SU-DHL-6 (cell line): ENCODE data around the gene PDZD2.

Experiments used
- H2AFZ ChIP-seq: fragments of 200-600 bp; sonication (generic); 2 replicates; pipeline ENCODE4 v1.6.1; 2014; ENCODE audit warnings: low read depth, mild to moderate bottlenecking, moderate library complexity, mixed read lengths, antibody characterized with exemption, low read length; ENCODE audit not compliant: severe bottlenecking
- H3F3A ChIP-seq: fragments of 200-600 bp; shearing (Covaris generic); 2 replicates; pipeline ENCODE4 v1.6.0; 2016; ENCODE audit warnings: antibody characterized with exemption, mild to moderate bottlenecking; ENCODE audit not compliant: insufficient read depth
- H3K27ac ChIP-seq: fragments of 200-600 bp; sonication (generic); 2 replicates; pipeline ENCODE4 v1.5.1; 2016; ENCODE audit warnings: low read depth, mild to moderate bottlenecking, low read length, moderate library complexity, mixed read lengths
- H3K27me3 ChIP-seq: fragments of 200-600 bp; sonication (generic), shearing (Covaris generic); 2 replicates; pipeline ENCODE4 v1.6.0; 2014; ENCODE audit warnings: mild to moderate bottlenecking, low read length
- H3K36me3 ChIP-seq: fragments of 200-600 bp; sonication (generic); 2 replicates; pipeline ENCODE4 v1.6.1; 2014; ENCODE audit warnings: mild to moderate bottlenecking, low read length, mixed read lengths
- H3K4me2 ChIP-seq: fragments of 300-600, 200-600 bp; shearing (Covaris generic), sonication (generic); 2 replicates; pipeline ENCODE4 v1.6.0; 2014; ENCODE audit warnings: low read length, low read depth, mild to moderate bottlenecking; ENCODE audit not compliant: poor library complexity, severe bottlenecking
- H3K4me3 ChIP-seq: fragments of 200-600 bp; sonication (generic); 2 replicates; pipeline ENCODE4 v1.5.1; 2014; ENCODE audit warnings: antibody characterized with exemption, low read length, mild to moderate bottlenecking, mixed read lengths; ENCODE audit not compliant: insufficient read depth, poor library complexity, severe bottlenecking
- H3K79me2 ChIP-seq: fragments of 200-600 bp; sonication (generic); 2 replicates; pipeline ENCODE4 v1.6.1; 2014; ENCODE audit warnings: mild to moderate bottlenecking, low read length, moderate library complexity; ENCODE audit not compliant: insufficient read depth
- H3K9ac ChIP-seq: fragments of 200-600 bp; sonication (generic); 2 replicates; pipeline ENCODE4 v1.7.0; 2014; ENCODE audit warnings: mild to moderate bottlenecking, low read length
- H3K9me2 ChIP-seq: fragments of 200-600 bp; sonication (generic); replicated peaks from 2 replicates; pipeline ENCODE4 v1.6.1; 2014; ENCODE audit warnings: low read length; ENCODE audit not compliant: insufficient read depth
- H3K9me3 ChIP-seq: fragments of 200-600 bp; sonication (generic); 2 replicates; pipeline ENCODE4 v1.6.1; 2014; ENCODE audit warnings: low read length, mixed read lengths; ENCODE audit not compliant: insufficient read depth
- H4K20me1 ChIP-seq: fragments of 200-600 bp; sonication (generic); 2 replicates; pipeline ENCODE4 v1.6.1; 2014; ENCODE audit warnings: low read depth, mild to moderate bottlenecking, antibody characterized with exemption, low read length, moderate library complexity, mixed read lengths
- CTCF ChIP-seq: fragments of 200-600 bp; sonication (generic); IDR thresholded peaks from one replicate; pipeline ENCODE4 v1.5.1; 2017; ENCODE audit warnings: antibody characterized with exemption, mild to moderate bottlenecking, low read length, moderate library complexity; ENCODE audit not compliant: insufficient read depth, poor library complexity, severe bottlenecking
- EZH2phosphoT487 ChIP-seq: fragments of 200-600 bp; sonication (generic), shearing (Covaris generic); conservative IDR thresholded peaks from 2 replicates; pipeline ENCODE4 v1.6.1; 2018; ENCODE audit warnings: mild to moderate bottlenecking, antibody characterized with exemption, low read length, moderate library complexity, mixed read lengths

Gene PDZD2

GRCh38 chr5:32132757-32133156 is 493.8 kb downstream of the PDZD2 start:
- no peak overlapping the region for H3K4me2 ChIP-seq
- no peak overlapping the region for H3K4me3 ChIP-seq
- peaks cover 22% of the 10 kb centered on the region; the same call in 1 of the 2 replicates for H3K79me2 ChIP-seq
- H3K27ac ChIP-seq: no peak overlapping the region
- H3K27me3 ChIP-seq: no peaks in the 10 kb centered on the region
- no peak overlapping the region for H3K9ac ChIP-seq
- no peaks in the 10 kb centered on the region for H4K20me1 ChIP-seq
- no peak for TF ChIP-seq EZH2phosphoT487
- no peak for TF ChIP-seq CTCF
- H2AFZ ChIP-seq: no peak overlapping the region
- no peaks in the 10 kb centered on the region for H3K9me2 ChIP-seq
- no peaks in the 10 kb centered on the region; the same call in 1 of the 2 replicates for H3F3A ChIP-seq
- H3K36me3 ChIP-seq: peaks cover 20% of the 10 kb centered on the region; the same call in 1 of the 2 replicates
- no peaks in the 10 kb centered on the region for H3K9me3 ChIP-seq

GRCh38 chr5:32135086-32135485 is 496.2 kb downstream of the PDZD2 start:
- Histone ChIP-seq H3F3A (no peaks in the 10 kb centered on the region; the same call in 1 of the 2 replicates), H3K9ac (no peak overlapping the region), H3K9me2 (no peaks in the 10 kb centered on the region), H2AFZ (no peak overlapping the region), H3K27me3 (no peaks in the 10 kb centered on the region), H3K4me2 (no peak overlapping the region), H3K36me3 (peaks cover 25% of the 10 kb centered on the region; the same call in 1 of the 2 replicates), H3K27ac (no peak overlapping the region), H3K4me3 (no peak overlapping the region), H3K9me3 (no peaks in the 10 kb centered on the region), H3K79me2 (peaks cover 31% of the 10 kb centered on the region), H4K20me1 (no peaks in the 10 kb centered on the region)
- no peak for TF ChIP-seq EZH2phosphoT487
- no peak for TF ChIP-seq CTCF

GRCh38 chr5:32136342-32136741 is 497.4 kb downstream of the PDZD2 start:
- Histone ChIP-seq H3K9ac (no peak overlapping the region), H3K27me3 (no peaks in the 10 kb centered on the region), H3K9me3 (no peaks in the 10 kb centered on the region), H4K20me1 (no peaks in the 10 kb centered on the region), H3F3A (no peaks in the 10 kb centered on the region; the same call in 1 of the 2 replicates), H3K36me3 (peaks cover 23% of the 10 kb centered on the region; the same call in 1 of the 2 replicates), H3K9me2 (no peaks in the 10 kb centered on the region), H3K4me3 (no peak overlapping the region), H3K4me2 (no peak overlapping the region), H2AFZ (no peak overlapping the region), H3K27ac (no peak overlapping the region), H3K79me2 (peaks cover 25% of the 10 kb centered on the region)
- TF ChIP-seq EZH2phosphoT487: no peak
- TF ChIP-seq CTCF: no peak
